DND-41 (cell line): ENCODE results near the gene GNB5.

ENCODE experiments used
- CTCF ChIP-seq: IDR thresholded peaks from 2 replicates; pipeline ENCODE4 v1.5.1; 2012; ENCODE audit warnings: borderline replicate concordance, low read length, moderate library complexity, mild to moderate bottlenecking; ENCODE audit not compliant: poor library complexity, severe bottlenecking; ENCODE audit errors: extremely low read depth
- EZH2 ChIP-seq: IDR thresholded peaks from 3 replicates; pipeline ENCODE4 v1.6.1; 2012; ENCODE audit warnings: borderline replicate concordance, low read depth, mild to moderate bottlenecking, moderate library complexity, low read length, inconsistent platforms; ENCODE audit not compliant: severe bottlenecking

DNA sequence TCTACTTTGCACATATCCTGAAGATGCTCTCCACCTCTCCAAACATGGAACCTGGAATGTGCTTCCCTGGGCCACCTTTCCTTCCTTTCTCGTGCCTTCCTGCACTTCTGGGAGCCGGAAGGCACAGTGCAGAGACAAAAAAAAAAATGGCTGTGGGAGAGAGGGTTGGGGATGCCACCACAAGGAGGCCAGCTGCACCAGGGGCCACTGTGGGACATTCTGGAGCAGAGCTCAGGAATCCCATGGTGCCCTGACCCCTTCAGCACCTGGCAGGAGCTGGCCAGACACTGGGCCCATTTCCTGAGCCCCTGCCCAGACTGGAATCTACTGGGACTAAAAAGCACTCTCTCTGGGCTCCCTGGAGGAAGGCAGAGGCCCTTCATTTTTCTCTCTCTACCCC, 70.7 kb downstream of the GNB5 start:
- TF ChIP-seq CTCF (no peak), EZH2 (no peak)
